GM23338 (cell line): ENCODE results near the gene GRK5.

Experiments
- EZH2phosphoT487 ChIP-seq: fragments of 200-600 bp; sonication (generic); IDR thresholded peaks from one replicate; pipeline ENCODE4 v1.8.1; 2018; ENCODE audit warnings: antibody characterized with exemption; ENCODE audit not compliant: unreplicated experiment
- NANOG ChIP-seq: IDR thresholded peaks from 2 replicates; pipeline ENCODE4 v1.6.1; 2016; ENCODE audit warnings: antibody characterized with exemption, borderline replicate concordance
- POLR2AphosphoS5 ChIP-seq: IDR thresholded peaks from 2 replicates; pipeline ENCODE4 v1.6.1; 2016; ENCODE audit warnings: antibody characterized with exemption, low read depth
- TF ChIP-seq, protein P1 (sequence below), 2 experiments: fragments of 200-600 bp in 1 of 2; sonication (generic) in 1 of 2; conservative IDR thresholded peaks; 2 replicates each; pipeline versions ENCODE4 v1.5.1 to v1.6.1; 2016 to 2017; ENCODE audit warnings: antibody characterized with exemption in 2 of 2, low read depth in 2 of 2, mild to moderate bottlenecking in 2 of 2, moderate library complexity in 1 of 2

DNA sequence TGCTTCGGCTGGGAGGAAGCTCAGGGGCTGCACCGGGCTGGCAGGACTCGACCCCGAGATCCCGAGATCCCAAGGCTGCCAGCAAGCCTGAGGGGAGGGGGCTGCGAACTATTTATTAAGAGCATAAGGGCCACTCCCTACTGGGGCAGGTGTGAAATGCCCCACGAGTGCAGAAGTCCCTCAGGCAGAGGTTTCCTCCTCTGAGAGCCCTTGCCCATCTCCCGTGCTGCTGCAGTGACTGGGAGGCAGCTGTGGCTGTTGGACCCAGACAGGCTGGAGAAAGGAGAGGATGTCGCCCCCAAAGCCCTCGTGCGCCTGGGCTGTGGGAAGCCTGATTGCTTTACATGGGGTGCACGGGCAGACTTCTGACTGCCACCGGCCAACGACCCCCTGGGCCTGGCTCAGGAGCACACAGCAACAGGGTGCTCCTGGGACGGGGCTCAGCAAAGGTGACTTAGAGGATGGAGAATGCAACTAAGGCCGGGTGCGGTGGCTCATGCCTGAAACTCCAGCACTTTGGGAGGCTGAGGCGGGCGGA, 295.3 kb downstream of the GRK5 start:
- TF ChIP-seq POLR2AphosphoS5 (no peak), EZH2phosphoT487 (no peak), NANOG (no peak)
- TF ChIP-seq, protein P1, sequence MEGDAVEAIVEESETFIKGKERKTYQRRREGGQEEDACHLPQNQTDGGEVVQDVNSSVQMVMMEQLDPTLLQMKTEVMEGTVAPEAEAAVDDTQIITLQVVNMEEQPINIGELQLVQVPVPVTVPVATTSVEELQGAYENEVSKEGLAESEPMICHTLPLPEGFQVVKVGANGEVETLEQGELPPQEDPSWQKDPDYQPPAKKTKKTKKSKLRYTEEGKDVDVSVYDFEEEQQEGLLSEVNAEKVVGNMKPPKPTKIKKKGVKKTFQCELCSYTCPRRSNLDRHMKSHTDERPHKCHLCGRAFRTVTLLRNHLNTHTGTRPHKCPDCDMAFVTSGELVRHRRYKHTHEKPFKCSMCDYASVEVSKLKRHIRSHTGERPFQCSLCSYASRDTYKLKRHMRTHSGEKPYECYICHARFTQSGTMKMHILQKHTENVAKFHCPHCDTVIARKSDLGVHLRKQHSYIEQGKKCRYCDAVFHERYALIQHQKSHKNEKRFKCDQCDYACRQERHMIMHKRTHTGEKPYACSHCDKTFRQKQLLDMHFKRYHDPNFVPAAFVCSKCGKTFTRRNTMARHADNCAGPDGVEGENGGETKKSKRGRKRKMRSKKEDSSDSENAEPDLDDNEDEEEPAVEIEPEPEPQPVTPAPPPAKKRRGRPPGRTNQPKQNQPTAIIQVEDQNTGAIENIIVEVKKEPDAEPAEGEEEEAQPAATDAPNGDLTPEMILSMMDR (conservative IDR thresholded peaks at IDR 0.05; ENCODE audit: low read depth in 2 of 2), result no peak
